ENCODE measurements around the gene KCNG2. TPM values are rescaled to one million over a fixed set of nuclear protein-coding genes. Genes with fewer than 3 reads are reported as not detected.

Gene KCNG2
- total RNA-seq, 1 experiment from 2014 or later = not detected

DNA sequence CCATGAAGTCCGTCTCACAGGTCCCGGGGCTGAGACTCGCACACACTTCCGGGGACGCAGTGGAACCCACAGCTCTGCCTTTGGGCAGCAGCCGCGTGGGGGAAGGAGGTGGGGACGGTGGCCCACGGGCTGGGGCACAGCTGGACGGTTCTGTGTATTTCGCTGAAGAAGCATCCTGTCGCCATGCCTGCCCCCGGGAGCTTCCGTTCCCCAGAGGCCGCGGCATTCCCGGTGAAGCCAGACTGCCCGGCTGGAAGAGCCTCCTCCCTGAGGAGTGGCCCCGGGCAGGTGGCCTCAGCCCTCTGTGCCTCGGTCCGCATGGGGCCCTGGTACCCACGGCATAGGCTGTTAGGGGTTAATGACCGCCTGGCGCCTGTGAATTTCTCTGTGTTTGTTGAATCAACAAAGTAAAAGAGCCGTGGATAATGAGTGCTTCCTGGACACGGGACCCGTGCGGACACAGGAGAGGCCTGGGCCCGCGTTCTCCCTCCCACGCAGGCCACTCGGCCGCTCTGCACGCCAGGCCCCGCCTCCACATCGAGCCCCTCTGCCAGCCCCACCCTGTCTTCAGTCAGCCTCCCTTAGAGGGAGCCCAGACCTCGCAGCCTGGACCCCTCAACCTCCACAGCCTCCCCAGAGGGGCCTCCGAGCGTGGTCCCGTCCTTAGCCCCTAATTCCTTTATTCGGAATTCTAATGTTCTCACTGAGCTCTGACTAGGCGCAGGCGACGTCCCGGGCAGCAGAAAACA is 51.0 kb downstream of the KCNG2 start:
- H3K9me3 ChIP-seq (ENCODE audit: control insufficient read depth in 1 of 2, insufficient read depth in 1 of 2, low read depth in 1 of 2, low read length in 2 of 2) = no peaks in the 10 kb centered on the region
- ChIA-PET CTCF (no interaction called here), POLR2A (no interaction called here), RAD21 (ENCODE audit: low non-redundant PET in 1 of 2, low total read pairs in 2 of 2, uncharacterized antibody in 2 of 2, unreplicated experiment in 2 of 2) (no interaction called here)
- no peaks in the 10 kb centered on the region for H3K36me3 ChIP-seq (ENCODE audit: control insufficient read depth in 1 of 2, insufficient read depth in 2 of 2, low read length in 2 of 2)
- H2AFZ ChIP-seq (ENCODE audit: low read depth, low read length, poor library complexity, severe bottlenecking) = no peak overlapping the region
- H4K20me1 ChIP-seq (ENCODE audit: insufficient read depth) = no peaks in the 10 kb centered on the region
- H3K79me2 ChIP-seq (ENCODE audit: insufficient read depth, low read length) = no peaks in the 10 kb centered on the region
- no peaks in the 10 kb centered on the region for H3K27me3 ChIP-seq (ENCODE audit: insufficient read depth, low read length)
- no TSS peak for BruUV-seq (replicated peaks)
- no peak for ATAC-seq
- no peak for DNase-seq (ENCODE audit: low read depth, low spot score)
- H3K27ac ChIP-seq (ENCODE audit: low read depth, low read length) = no peak overlapping the region
- no peak overlapping the region for H3K9ac ChIP-seq (ENCODE audit: low read length)
- intact Hi-C loops (cut with micrococcal nuclease) = no loop called here
- H3K4me1 ChIP-seq (ENCODE audit: control insufficient read depth in 1 of 2, insufficient read depth in 2 of 2, low read length in 2 of 2) = peaks cover 0 to 11% of the 10 kb centered on the region in 2 experiments; a peak in 1 of 4 replicates
- H3K9me2 ChIP-seq (ENCODE audit: insufficient read depth) = no peaks in the 10 kb centered on the region
- no peak overlapping the region for H3K4me2 ChIP-seq (ENCODE audit: low read length)
- TF ChIP-seq POLR2A (IDR thresholded peaks at IDR 0.05; ENCODE audit: borderline replicate concordance, extremely low read depth, insufficient read depth, insufficient read length) = no peak
- H3K4me3 ChIP-seq (replicated peaks in 1 of 2; ENCODE audit: low read depth in 1 of 2, low read length in 2 of 2) = no peak overlapping the region

DNA sequence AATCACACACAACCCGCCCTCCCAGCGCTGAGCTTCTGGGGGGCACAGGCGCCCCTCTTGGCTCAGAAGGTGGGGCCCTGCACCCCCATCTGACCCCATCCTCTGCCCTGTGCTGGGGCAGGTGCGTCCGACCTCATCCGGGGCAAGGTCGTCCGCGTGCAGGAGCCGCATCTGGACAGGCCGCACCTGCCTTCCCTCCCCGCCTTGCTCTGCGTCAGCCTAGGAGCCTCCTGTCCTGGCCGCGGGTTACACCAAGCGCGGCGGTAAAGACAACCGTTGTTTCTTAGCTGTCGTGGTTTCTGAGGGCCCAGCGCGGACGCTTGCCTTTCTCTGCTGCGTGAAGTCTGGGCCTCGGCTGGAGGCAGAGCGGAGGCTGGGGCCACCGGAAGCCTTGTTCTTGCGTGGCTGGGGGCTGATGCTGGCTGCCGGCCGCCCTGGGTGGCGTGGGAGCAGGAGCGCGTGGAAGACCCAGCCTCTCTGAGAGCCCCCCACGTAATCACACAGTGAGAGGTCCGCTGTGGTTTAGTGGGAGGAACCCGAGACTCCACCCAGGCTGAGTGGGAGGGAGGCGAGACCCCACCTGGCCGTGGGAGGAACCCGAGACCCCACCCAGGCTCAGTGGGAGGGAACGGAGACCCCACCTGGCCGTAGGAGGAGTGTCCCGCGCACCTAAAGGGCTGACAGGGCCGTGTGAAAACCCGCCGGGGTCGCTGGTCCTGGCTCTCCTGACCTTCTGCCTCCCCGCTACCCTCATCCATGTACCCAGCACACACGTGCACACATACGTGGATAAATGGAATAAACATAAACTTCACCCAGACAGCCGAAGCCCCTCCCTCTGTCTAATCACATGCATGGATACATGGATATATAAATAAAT is 51.8 kb downstream of the KCNG2 start:
- Histone ChIP-seq H3K9me2 (ENCODE audit: insufficient read depth) (no peaks in the 10 kb centered on the region), H3K27ac (ENCODE audit: low read depth, low read length) (no peak overlapping the region), H2AFZ (ENCODE audit: low read depth, low read length, poor library complexity, severe bottlenecking) (no peak overlapping the region), H3K4me1 (ENCODE audit: control insufficient read depth in 1 of 2, insufficient read depth in 2 of 2, low read length in 2 of 2) (peaks cover 0 to 9% of the 10 kb centered on the region in 2 experiments; a peak in 1 of 4 replicates), H3K36me3 (ENCODE audit: control insufficient read depth in 1 of 2, insufficient read depth in 2 of 2, low read length in 2 of 2) (no peaks in the 10 kb centered on the region), H3K27me3 (ENCODE audit: insufficient read depth, low read length) (no peaks in the 10 kb centered on the region), H3K4me3 (replicated peaks in 1 of 2; ENCODE audit: low read depth in 1 of 2, low read length in 2 of 2) (no peak overlapping the region), H3K79me2 (ENCODE audit: insufficient read depth, low read length) (no peaks in the 10 kb centered on the region), H3K9ac (ENCODE audit: low read length) (no peak overlapping the region), H3K4me2 (ENCODE audit: low read length) (no peak overlapping the region), H4K20me1 (ENCODE audit: insufficient read depth) (no peaks in the 10 kb centered on the region), H3K9me3 (ENCODE audit: control insufficient read depth in 1 of 2, insufficient read depth in 1 of 2, low read depth in 1 of 2, low read length in 2 of 2) (no peaks in the 10 kb centered on the region)
- ChIA-PET CTCF (no interaction called here), POLR2A (no interaction called here), RAD21 (ENCODE audit: low non-redundant PET in 1 of 2, low total read pairs in 2 of 2, uncharacterized antibody in 2 of 2, unreplicated experiment in 2 of 2) (no interaction called here)
- ATAC-seq (no peak), DNase-seq (ENCODE audit: low read depth, low spot score) (no peak)
- no TSS peak for BruUV-seq (replicated peaks)
- intact Hi-C loops (cut with micrococcal nuclease) = no loop called here
- TF ChIP-seq, protein P1, sequence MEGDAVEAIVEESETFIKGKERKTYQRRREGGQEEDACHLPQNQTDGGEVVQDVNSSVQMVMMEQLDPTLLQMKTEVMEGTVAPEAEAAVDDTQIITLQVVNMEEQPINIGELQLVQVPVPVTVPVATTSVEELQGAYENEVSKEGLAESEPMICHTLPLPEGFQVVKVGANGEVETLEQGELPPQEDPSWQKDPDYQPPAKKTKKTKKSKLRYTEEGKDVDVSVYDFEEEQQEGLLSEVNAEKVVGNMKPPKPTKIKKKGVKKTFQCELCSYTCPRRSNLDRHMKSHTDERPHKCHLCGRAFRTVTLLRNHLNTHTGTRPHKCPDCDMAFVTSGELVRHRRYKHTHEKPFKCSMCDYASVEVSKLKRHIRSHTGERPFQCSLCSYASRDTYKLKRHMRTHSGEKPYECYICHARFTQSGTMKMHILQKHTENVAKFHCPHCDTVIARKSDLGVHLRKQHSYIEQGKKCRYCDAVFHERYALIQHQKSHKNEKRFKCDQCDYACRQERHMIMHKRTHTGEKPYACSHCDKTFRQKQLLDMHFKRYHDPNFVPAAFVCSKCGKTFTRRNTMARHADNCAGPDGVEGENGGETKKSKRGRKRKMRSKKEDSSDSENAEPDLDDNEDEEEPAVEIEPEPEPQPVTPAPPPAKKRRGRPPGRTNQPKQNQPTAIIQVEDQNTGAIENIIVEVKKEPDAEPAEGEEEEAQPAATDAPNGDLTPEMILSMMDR (IDR thresholded peaks at IDR 0.05 in 2 of 3, conservative IDR thresholded peaks at IDR 0.05 in 1 of 3; ENCODE audit: borderline replicate concordance in 1 of 3, insufficient read depth in 1 of 3, low read depth in 2 of 3, low read length in 2 of 3) = no peak
- no peak for TF ChIP-seq ZNF274 (IDR thresholded peaks at IDR 0.05; ENCODE audit: low read depth, low read length)
- no peak for TF ChIP-seq EZH2phosphoT487 (IDR thresholded peaks at IDR 0.05; ENCODE audit: borderline replicate concordance)
- TF ChIP-seq, protein P2, sequence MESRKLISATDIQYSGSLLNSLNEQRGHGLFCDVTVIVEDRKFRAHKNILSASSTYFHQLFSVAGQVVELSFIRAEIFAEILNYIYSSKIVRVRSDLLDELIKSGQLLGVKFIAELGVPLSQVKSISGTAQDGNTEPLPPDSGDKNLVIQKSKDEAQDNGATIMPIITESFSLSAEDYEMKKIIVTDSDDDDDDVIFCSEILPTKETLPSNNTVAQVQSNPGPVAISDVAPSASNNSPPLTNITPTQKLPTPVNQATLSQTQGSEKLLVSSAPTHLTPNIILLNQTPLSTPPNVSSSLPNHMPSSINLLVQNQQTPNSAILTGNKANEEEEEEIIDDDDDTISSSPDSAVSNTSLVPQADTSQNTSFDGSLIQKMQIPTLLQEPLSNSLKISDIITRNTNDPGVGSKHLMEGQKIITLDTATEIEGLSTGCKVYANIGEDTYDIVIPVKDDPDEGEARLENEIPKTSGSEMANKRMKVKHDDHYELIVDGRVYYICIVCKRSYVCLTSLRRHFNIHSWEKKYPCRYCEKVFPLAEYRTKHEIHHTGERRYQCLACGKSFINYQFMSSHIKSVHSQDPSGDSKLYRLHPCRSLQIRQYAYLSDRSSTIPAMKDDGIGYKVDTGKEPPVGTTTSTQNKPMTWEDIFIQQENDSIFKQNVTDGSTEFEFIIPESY (IDR thresholded peaks at IDR 0.05; ENCODE audit: extremely low read depth, insufficient replicate concordance, low read length) = no peak
- no peak for TF ChIP-seq SP1 (IDR thresholded peaks at IDR 0.05; ENCODE audit: low read depth)
- no peak for TF ChIP-seq ZFX (IDR thresholded peaks at IDR 0.05)
- TF ChIP-seq FOSL1 (IDR thresholded peaks at IDR 0.05; ENCODE audit: low read depth) = no peak
- TF ChIP-seq TCF7L2 (IDR thresholded peaks at IDR 0.05; ENCODE audit: borderline replicate concordance, extremely low read depth, insufficient read depth, insufficient read length) = no peak
- TF ChIP-seq, protein P3, sequence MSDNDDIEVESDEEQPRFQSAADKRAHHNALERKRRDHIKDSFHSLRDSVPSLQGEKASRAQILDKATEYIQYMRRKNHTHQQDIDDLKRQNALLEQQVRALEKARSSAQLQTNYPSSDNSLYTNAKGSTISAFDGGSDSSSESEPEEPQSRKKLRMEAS (IDR thresholded peaks at IDR 0.05) = no peak
- TF ChIP-seq RAD21 (IDR thresholded peaks at IDR 0.05; ENCODE audit: low read depth) = no peak
- TF ChIP-seq EGR1 (IDR thresholded peaks at IDR 0.05; ENCODE audit: low read depth) = no peak

All from HCT116 (cell line).